Stimulated activated naive CD8-positive, alpha-beta T cell treated with anti-CD3 and anti-CD28 coated beads, Interleukin-15, Interleukin-2, amounts not matched to agents 100 ng/mL and 50 ng/mL, for 24 hours (primary cell): Measurements from ENCODE around the gene EIF1AD.

Experiments
- H3K27ac Mint-ChIP-seq: one replicate; pipeline ENCODE4 v1.8.0; 2021; ENCODE audit warnings: mild to moderate bottlenecking, mixed read lengths
- H3K27me3 Mint-ChIP-seq: one replicate; pipeline ENCODE4 v1.8.0; 2021; ENCODE audit warnings: mixed read lengths
- H3K36me3 Mint-ChIP-seq: one replicate; pipeline ENCODE4 v1.8.0; 2021; ENCODE audit warnings: low read depth, mixed read lengths
- H3K4me1 Mint-ChIP-seq: one replicate; pipeline ENCODE4 v1.8.0; 2021; ENCODE audit warnings: low read depth, mixed read lengths
- H3K4me3 Mint-ChIP-seq: one replicate; pipeline ENCODE4 v1.8.0; 2021; ENCODE audit warnings: mild to moderate bottlenecking, mixed read lengths
- H3K9me3 Mint-ChIP-seq: one replicate; pipeline ENCODE4 v1.8.0; 2021; ENCODE audit warnings: mixed read lengths

Gene EIF1AD

GRCh38 chr11:66001942-66002647 is at the start of gene EIF1AD, which contains the start of gene BANF1:
Gene EIF1AD (minus strand): TSS chr11:66002157. CDS start chr11:66000389, 1,768 bp downstream.
Gene BANF1 (plus strand): TSS chr11:66002503. CDS start chr11:66003251, 748 bp downstream.
- no peaks in the 10 kb centered on the region for H3K27me3 Mint-ChIP-seq
- peaks cover 70% of the 10 kb centered on the region for H3K36me3 Mint-ChIP-seq
- H3K27ac Mint-ChIP-seq, result peak within 1 kb of the TSS; percentile 99
- H3K9me3 Mint-ChIP-seq, result no peaks in the 10 kb centered on the region
- peaks cover 46% of the 10 kb centered on the region for H3K4me1 Mint-ChIP-seq
- H3K4me3 Mint-ChIP-seq, result peak within 1 kb of the TSS; percentile 100

- H3K27me3 Mint-ChIP-seq, result peaks cover 3% of the 10 kb centered on the region
- no peaks in the 10 kb centered on the region for H3K9me3 Mint-ChIP-seq
- H3K36me3 Mint-ChIP-seq, result peaks cover 33% of the 10 kb centered on the region
- peak overlapping the region; percentile 94 for H3K27ac Mint-ChIP-seq
- peak overlapping the region; percentile 99 for H3K4me3 Mint-ChIP-seq
- peaks cover 36% of the 10 kb centered on the region for H3K4me1 Mint-ChIP-seq
Observed at GRCh38 chr11:66051371-66051765, 49.4 kb upstream of the EIF1AD start.

GRCh38 chr11:66050581-66051231 is 48.7 kb upstream of the EIF1AD start:
- peaks cover 3% of the 10 kb centered on the region for H3K27me3 Mint-ChIP-seq
- peak overlapping the region; percentile 94 for H3K27ac Mint-ChIP-seq
- H3K4me1 Mint-ChIP-seq, result peaks cover 40% of the 10 kb centered on the region
- H3K4me3 Mint-ChIP-seq, result peak overlapping the region; percentile 99
- no peaks in the 10 kb centered on the region for H3K9me3 Mint-ChIP-seq
- H3K36me3 Mint-ChIP-seq, result peaks cover 27% of the 10 kb centered on the region

- H3K27ac Mint-ChIP-seq, result peak within 1 kb of the TSS; percentile 17
- peaks cover 13% of the 10 kb centered on the region for H3K36me3 Mint-ChIP-seq
- peak within 1 kb of the TSS; percentile 37 for H3K4me3 Mint-ChIP-seq
- peaks cover 45% of the 10 kb centered on the region for H3K4me1 Mint-ChIP-seq
- H3K27me3 Mint-ChIP-seq, result peaks cover 3% of the 10 kb centered on the region
- no peaks in the 10 kb centered on the region for H3K9me3 Mint-ChIP-seq
Observed at GRCh38 chr11:66048547-66049323, 46.8 kb upstream of the EIF1AD start, which contains the start of gene GAL3ST3. Gene GAL3ST3 (minus strand): TSS chr11:66049161. CDS start chr11:66045415, 3,746 bp downstream.

- Mint-ChIP-seq H3K27me3 (peaks cover 3% of the 10 kb centered on the region), H3K4me1 (peaks cover 35% of the 10 kb centered on the region), H3K36me3 (peaks cover 7% of the 10 kb centered on the region), H3K27ac (no peak overlapping the region), H3K9me3 (no peaks in the 10 kb centered on the region), H3K4me3 (no peak overlapping the region)
Observed at GRCh38 chr11:66047541-66048365, 45.8 kb upstream of the EIF1AD start.

- no peaks in the 10 kb centered on the region for H3K36me3 Mint-ChIP-seq
- H3K9me3 Mint-ChIP-seq, result no peaks in the 10 kb centered on the region
Observed at GRCh38 chr11:66046901-66047300, 44.9 kb upstream of the EIF1AD start.

GRCh38 chr11:66045177-66045639 is 43.3 kb upstream of the EIF1AD start:
- peaks cover 3% of the 10 kb centered on the region for H3K27me3 Mint-ChIP-seq
- H3K4me3 Mint-ChIP-seq, result peak overlapping the region; percentile 54
- peak overlapping the region; percentile 77 for H3K27ac Mint-ChIP-seq
- H3K4me1 Mint-ChIP-seq, result peaks cover 22% of the 10 kb centered on the region
- H3K36me3 Mint-ChIP-seq, result no peaks in the 10 kb centered on the region
- H3K9me3 Mint-ChIP-seq, result no peaks in the 10 kb centered on the region

More at GRCh38 chr11:66046901-66047300, 44.9 kb upstream of the EIF1AD start:
- Mint-ChIP-seq H3K27me3 (peaks cover 3% of the 10 kb centered on the region), H3K4me1 (peaks cover 33% of the 10 kb centered on the region), H3K4me3 (no peak overlapping the region), H3K27ac (no peak overlapping the region)

GRCh38 chr11:66044757-66045156 is 42.8 kb upstream of the EIF1AD start:
- no peaks in the 10 kb centered on the region for H3K36me3 Mint-ChIP-seq
- peaks cover 3% of the 10 kb centered on the region for H3K27me3 Mint-ChIP-seq
- no peaks in the 10 kb centered on the region for H3K9me3 Mint-ChIP-seq
- peak overlapping the region; percentile 54 for H3K4me3 Mint-ChIP-seq
- peak overlapping the region; percentile 77 for H3K27ac Mint-ChIP-seq
- H3K4me1 Mint-ChIP-seq, result peaks cover 22% of the 10 kb centered on the region

GRCh38 chr11:66042996-66043906 is 41.3 kb upstream of the EIF1AD start:
- peaks cover 17% of the 10 kb centered on the region for H3K4me1 Mint-ChIP-seq
- H3K36me3 Mint-ChIP-seq, result no peaks in the 10 kb centered on the region
- no peaks in the 10 kb centered on the region for H3K9me3 Mint-ChIP-seq
- no peak overlapping the region for H3K27ac Mint-ChIP-seq
- H3K4me3 Mint-ChIP-seq, result no peak overlapping the region
- peaks cover 3% of the 10 kb centered on the region for H3K27me3 Mint-ChIP-seq

- H3K36me3 Mint-ChIP-seq, result no peaks in the 10 kb centered on the region
- no peak overlapping the region for H3K27ac Mint-ChIP-seq
- H3K4me1 Mint-ChIP-seq, result peaks cover 17% of the 10 kb centered on the region
- H3K9me3 Mint-ChIP-seq, result no peaks in the 10 kb centered on the region
- no peak overlapping the region for H3K4me3 Mint-ChIP-seq
- H3K27me3 Mint-ChIP-seq, result no peaks in the 10 kb centered on the region
Observed at GRCh38 chr11:66042227-66042995, 40.5 kb upstream of the EIF1AD start.

- H3K4me1 Mint-ChIP-seq, result peaks cover 4% of the 10 kb centered on the region
- H3K36me3 Mint-ChIP-seq, result no peaks in the 10 kb centered on the region
- H3K4me3 Mint-ChIP-seq, result no peak overlapping the region
- H3K27ac Mint-ChIP-seq, result no peak overlapping the region
- no peaks in the 10 kb centered on the region for H3K9me3 Mint-ChIP-seq
- peaks cover 3% of the 10 kb centered on the region for H3K27me3 Mint-ChIP-seq
Observed at GRCh38 chr11:66039765-66040164, 37.8 kb upstream of the EIF1AD start.

GRCh38 chr11:66037327-66037726 is 35.4 kb upstream of the EIF1AD start:
- Mint-ChIP-seq H3K27me3 (peaks cover 5% of the 10 kb centered on the region), H3K27ac (no peak overlapping the region), H3K9me3 (no peaks in the 10 kb centered on the region), H3K4me3 (no peak overlapping the region), H3K4me1 (no peaks in the 10 kb centered on the region), H3K36me3 (no peaks in the 10 kb centered on the region)

- Mint-ChIP-seq H3K4me3 (no peak overlapping the region), H3K9me3 (no peaks in the 10 kb centered on the region), H3K27ac (no peak overlapping the region), H3K4me1 (no peaks in the 10 kb centered on the region), H3K36me3 (no peaks in the 10 kb centered on the region), H3K27me3 (peaks cover 5% of the 10 kb centered on the region)
Observed at GRCh38 chr11:66036334-66036710, 34.4 kb upstream of the EIF1AD start.
